OCI-LY1 (cell line): ENCODE measurements around the gene POLR3B.

ENCODE experiments used
- CTCF ChIP-seq: fragments of 200-600 bp; sonication (generic), shearing (Covaris generic); IDR thresholded peaks from 2 replicates; pipeline ENCODE4 v1.5.1; 2017; ENCODE audit warnings: mild to moderate bottlenecking, antibody characterized with exemption, low read length, moderate library complexity, mixed read lengths
- EZH2 ChIP-seq: fragments of 200-600 bp; sonication (generic), shearing (Covaris generic); IDR thresholded peaks from 2 replicates; pipeline ENCODE4 v1.8.0; 2017; ENCODE audit warnings: borderline replicate concordance, mixed run types, mild to moderate bottlenecking, antibody characterized with exemption, low read length, moderate library complexity, mixed read lengths

- TF ChIP-seq CTCF (no peak), EZH2 (no peak)
Observed at GRCh38 chr12:106392759-106393158, 35.2 kb downstream of the POLR3B start.
